Central memory CD8-positive, alpha-beta T cell (primary cell): ENCODE data around the gene DPY19L1.
A peak's percentile ranks its signal among the peaks of the same experiment; 100 is the strongest.
"Not testable (repeated sequence)": the region's sequence is repeated elsewhere in the genome, so short reads cannot be mapped to it uniquely, and the experiment has no call there.

Experiments
- ATAC-seq: fragments of 150-1000 bp; cut with Tn5 transposase; replicated peaks from 2 replicates; pipeline ENCODE4 v1.10.0; 2022; ENCODE audit warnings: mild to moderate bottlenecking, moderate FRiP score, moderate number of reproducible peaks; ENCODE audit not compliant: poor library complexity, severe bottlenecking; ENCODE audit errors: extremely low read depth
- DNase-seq, 2 donors: peaks; one replicate each; pipeline ENCODE4 v3.0.0; 2021; ENCODE audit warnings: low spot score in 2 of 2
- H3K27ac Mint-ChIP-seq: one replicate; pipeline ENCODE4 v1.8.0; 2022; ENCODE audit warnings: low read depth, mild to moderate bottlenecking, moderate library complexity, mixed read lengths
- H3K27me3 Mint-ChIP-seq: one replicate; pipeline ENCODE4 v1.8.0; 2022; ENCODE audit warnings: mixed read lengths
- H3K36me3 Mint-ChIP-seq: one replicate; pipeline ENCODE4 v1.8.0; 2022; ENCODE audit warnings: mild to moderate bottlenecking, moderate library complexity, mixed read lengths; ENCODE audit not compliant: insufficient read depth
- H3K4me1 Mint-ChIP-seq: one replicate; pipeline ENCODE4 v1.8.0; 2022; ENCODE audit warnings: mixed read lengths
- H3K4me3 Mint-ChIP-seq: one replicate; pipeline ENCODE4 v1.8.0; 2022; ENCODE audit warnings: mild to moderate bottlenecking, moderate library complexity, mixed read lengths
- H3K9me3 Mint-ChIP-seq: one replicate; pipeline ENCODE4 v1.8.0; 2022; ENCODE audit warnings: mixed read lengths

DPY19L1 gene

GRCh38 chr7:35047263-35047911, 10.1 kb upstream of the DPY19L1 start:
- not testable (repeated sequence) for ATAC-seq, H3K4me3 Mint-ChIP-seq

GRCh38 chr7:35043301-35043700, 6.0 kb upstream of the DPY19L1 start:
- not testable (repeated sequence) for H3K4me1 Mint-ChIP-seq, DNase-seq, H3K4me3 Mint-ChIP-seq, H3K9me3 Mint-ChIP-seq, H3K27me3 Mint-ChIP-seq, H3K36me3 Mint-ChIP-seq, ATAC-seq, H3K27ac Mint-ChIP-seq

More at GRCh38 chr7:35047263-35047911, 10.1 kb upstream of the DPY19L1 start:
- not testable (repeated sequence) for H3K27ac Mint-ChIP-seq, H3K36me3 Mint-ChIP-seq, H3K4me1 Mint-ChIP-seq, DNase-seq, H3K9me3 Mint-ChIP-seq
- H3K27me3 Mint-ChIP-seq: peaks cover 32% of the 10 kb centered on the region

GRCh38 chr7:35040906-35041305, 3.6 kb upstream of the DPY19L1 start:
- Mint-ChIP-seq H3K27ac (no peak overlapping the region), H3K4me1 (peaks cover 16% of the 10 kb centered on the region), H3K9me3 (no peaks in the 10 kb centered on the region), H3K27me3 (no peaks in the 10 kb centered on the region), H3K4me3 (no peak overlapping the region), H3K36me3 (peaks cover 5% of the 10 kb centered on the region)
- DNase-seq: no peak
- no peak for ATAC-seq

DNA sequence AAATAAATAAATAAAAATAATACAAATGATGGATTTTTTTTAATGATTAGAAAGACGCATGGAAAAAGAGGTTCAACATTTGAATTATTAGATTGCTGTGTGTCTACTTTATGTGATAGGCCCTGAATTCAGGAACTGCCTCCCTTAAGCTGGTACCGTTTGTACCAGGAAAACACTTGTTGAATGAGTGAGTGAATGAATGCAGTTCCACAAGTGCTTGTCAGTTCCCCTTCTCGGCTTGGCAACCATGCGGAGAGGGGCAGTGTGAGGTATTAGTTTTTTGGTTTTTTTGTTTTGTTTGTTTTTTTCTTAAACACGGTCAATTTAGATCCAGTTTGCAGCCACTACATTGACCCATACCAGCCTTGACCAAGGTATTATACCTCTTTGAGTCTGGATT, 2.1 kb upstream of the DPY19L1 start:
- no peak overlapping the region for H3K4me3 Mint-ChIP-seq
- H3K9me3 Mint-ChIP-seq: no peaks in the 10 kb centered on the region
- no peaks in the 10 kb centered on the region for H3K27me3 Mint-ChIP-seq
- H3K4me1 Mint-ChIP-seq: peaks cover 30% of the 10 kb centered on the region
- no peak for DNase-seq
- H3K36me3 Mint-ChIP-seq: peaks cover 5% of the 10 kb centered on the region
- ATAC-seq: no peak
- H3K27ac Mint-ChIP-seq: no peak overlapping the region

GRCh38 chr7:35038354-35038753, 1.1 kb upstream of the DPY19L1 start:
- no peak for ATAC-seq
- H3K9me3 Mint-ChIP-seq: no peaks in the 10 kb centered on the region
- no peak for DNase-seq
- H3K4me1 Mint-ChIP-seq: peaks cover 31% of the 10 kb centered on the region
- H3K27me3 Mint-ChIP-seq: no peaks in the 10 kb centered on the region
- H3K4me3 Mint-ChIP-seq: peak overlapping the region; percentile 76
- peak overlapping the region; percentile 80 for H3K27ac Mint-ChIP-seq
- peaks cover 5% of the 10 kb centered on the region for H3K36me3 Mint-ChIP-seq

DNA sequence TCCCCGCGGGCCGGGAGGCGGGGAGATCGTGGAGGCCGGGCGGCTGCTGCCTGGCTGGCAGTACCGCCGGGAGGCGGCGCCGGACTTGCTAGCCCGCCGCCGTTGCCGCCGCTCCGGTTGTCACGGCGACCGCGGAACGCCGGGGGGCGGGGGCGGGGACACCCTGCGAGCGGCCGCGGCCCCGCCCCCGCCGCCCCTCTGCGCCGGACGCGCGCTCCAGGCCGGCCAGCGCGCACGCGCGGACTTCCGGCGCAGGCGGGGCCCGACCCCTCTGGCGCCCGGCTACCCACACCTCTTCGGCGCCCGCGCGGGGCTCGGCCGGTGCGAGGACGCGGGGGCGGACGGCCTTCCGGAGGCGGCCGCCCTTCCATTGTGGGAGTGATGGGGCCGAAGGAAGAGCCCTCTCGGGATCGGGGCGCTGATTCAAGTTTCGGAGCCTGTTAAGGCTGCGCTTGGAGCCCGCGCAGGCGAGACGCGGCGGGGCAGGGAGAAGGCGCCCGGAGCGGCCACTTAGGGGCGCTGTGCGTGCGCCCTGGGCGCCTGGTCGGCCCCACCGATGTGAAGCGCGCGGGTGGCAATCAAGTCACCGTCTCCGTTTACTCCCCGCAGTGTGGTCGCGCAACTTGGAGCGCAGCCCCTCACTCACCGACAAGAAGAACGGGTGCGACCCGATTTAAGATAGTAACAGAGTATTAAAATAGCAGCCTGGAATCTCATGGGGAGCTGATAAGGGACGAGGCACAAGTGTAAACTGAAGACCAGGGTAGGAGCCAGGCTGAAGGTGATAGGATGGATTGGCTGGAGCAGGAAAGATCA, 449 bp upstream of the DPY19L1 start:
- peak; percentile 77 for ATAC-seq
- DNase-seq: peak; percentile 78 to 82
- Mint-ChIP-seq H3K36me3 (peaks cover 5% of the 10 kb centered on the region), H3K9me3 (no peaks in the 10 kb centered on the region), H3K27me3 (no peaks in the 10 kb centered on the region), H3K27ac (peak overlapping the region; percentile 80), H3K4me3 (peak overlapping the region; percentile 96), H3K4me1 (peaks cover 37% of the 10 kb centered on the region)

DNA sequence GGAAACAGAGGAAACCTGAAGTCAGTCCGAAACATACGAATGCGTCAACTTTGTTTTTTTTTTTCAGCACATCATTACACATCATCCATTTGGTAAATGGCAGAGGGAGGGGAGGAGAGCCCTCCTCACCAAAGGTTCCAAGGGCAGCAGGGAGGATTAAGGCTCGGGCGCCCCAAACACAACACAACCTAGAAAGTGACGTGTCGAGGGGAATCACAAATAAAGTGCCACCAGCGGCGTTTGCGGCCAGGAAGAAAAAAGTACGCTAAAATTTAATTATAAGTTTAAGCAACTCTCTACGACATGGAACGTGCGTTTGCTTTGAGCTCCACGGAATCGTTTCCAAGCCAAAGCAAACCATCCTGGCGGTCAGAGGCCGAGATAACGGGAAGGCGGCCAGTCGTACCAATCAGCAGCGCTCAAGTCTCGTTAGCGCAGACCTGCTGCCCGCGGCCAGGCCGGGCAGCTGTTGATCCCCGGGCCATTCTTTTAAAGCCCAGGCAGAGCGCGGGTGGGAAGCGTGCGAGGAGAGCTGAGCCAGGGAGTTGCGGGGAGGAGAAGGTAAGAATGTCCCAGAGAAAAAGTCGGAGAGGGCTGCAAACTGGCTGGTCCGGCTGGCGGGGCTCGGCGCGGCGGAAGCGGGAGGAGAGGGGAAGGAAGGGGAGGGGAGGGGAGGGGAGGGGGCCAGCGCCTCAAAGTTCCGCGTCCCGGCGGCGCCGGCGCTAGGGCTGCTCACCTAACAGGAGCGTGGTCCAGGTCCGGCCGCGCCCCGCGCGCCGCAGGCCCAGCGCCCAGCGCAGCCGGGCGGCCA, 719 bp downstream of the DPY19L1 start:
- H3K36me3 Mint-ChIP-seq: peaks cover 5% of the 10 kb centered on the region
- DNase-seq (peak; percentile 18 to 42), ATAC-seq (peak; percentile 25)
- H3K4me1 Mint-ChIP-seq: peaks cover 41% of the 10 kb centered on the region
- H3K4me3 Mint-ChIP-seq: peak overlapping the region; percentile 96
- H3K9me3 Mint-ChIP-seq: no peaks in the 10 kb centered on the region
- peak overlapping the region; percentile 98 for H3K27ac Mint-ChIP-seq
- no peaks in the 10 kb centered on the region for H3K27me3 Mint-ChIP-seq

GRCh38 chr7:35035511-35035961, 1.7 kb downstream of the DPY19L1 start:
- H3K27ac Mint-ChIP-seq: peak overlapping the region; percentile 98
- ATAC-seq: no peak
- H3K27me3 Mint-ChIP-seq: no peaks in the 10 kb centered on the region

DNA sequence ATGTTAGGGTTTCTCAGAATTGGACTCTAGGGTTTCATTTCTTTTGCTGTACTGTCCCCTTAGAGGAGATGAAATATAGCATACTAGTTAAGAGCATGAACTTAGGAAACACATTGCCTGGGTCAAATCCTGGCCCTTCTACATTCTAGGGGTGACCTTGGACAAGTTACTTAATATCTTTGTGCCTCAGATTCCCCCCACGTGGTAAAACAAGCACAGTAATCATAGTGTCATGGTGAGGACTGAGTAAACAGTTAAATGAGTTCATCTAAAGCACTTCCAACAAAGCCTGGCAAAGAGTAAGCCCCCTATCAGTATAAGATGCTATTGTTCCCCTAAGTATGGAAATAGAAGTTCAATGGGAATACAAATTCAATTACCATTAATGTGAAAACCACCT, 5.1 kb downstream of the DPY19L1 start:
- Mint-ChIP-seq H3K27ac (no peak overlapping the region), H3K4me3 (no peak overlapping the region), H3K27me3 (no peaks in the 10 kb centered on the region), H3K9me3 (no peaks in the 10 kb centered on the region), H3K4me1 (peaks cover 42% of the 10 kb centered on the region), H3K36me3 (peaks cover 5% of the 10 kb centered on the region)
- no peak for ATAC-seq
- no peak for DNase-seq

More at GRCh38 chr7:35035511-35035961, 1.7 kb downstream of the DPY19L1 start:
- Mint-ChIP-seq H3K9me3 (no peaks in the 10 kb centered on the region), H3K4me3 (peak overlapping the region; percentile 96), H3K4me1 (peaks cover 46% of the 10 kb centered on the region), H3K36me3 (peaks cover 5% of the 10 kb centered on the region)
- DNase-seq: no peak

GRCh38 chr7:35030848-35031247, 6.4 kb downstream of the DPY19L1 start:
- H3K27ac Mint-ChIP-seq: no peak overlapping the region
- H3K36me3 Mint-ChIP-seq: no peaks in the 10 kb centered on the region
- peaks cover 33% of the 10 kb centered on the region for H3K4me1 Mint-ChIP-seq
- no peaks in the 10 kb centered on the region for H3K27me3 Mint-ChIP-seq
- DNase-seq (no peak), ATAC-seq (no peak)
- no peak overlapping the region for H3K4me3 Mint-ChIP-seq
- no peaks in the 10 kb centered on the region for H3K9me3 Mint-ChIP-seq

- Mint-ChIP-seq H3K27me3 (no peaks in the 10 kb centered on the region), H3K4me1 (peaks cover 24% of the 10 kb centered on the region)
Measured at GRCh38 chr7:35029311-35029710, 8.0 kb downstream of the DPY19L1 start.

DNA sequence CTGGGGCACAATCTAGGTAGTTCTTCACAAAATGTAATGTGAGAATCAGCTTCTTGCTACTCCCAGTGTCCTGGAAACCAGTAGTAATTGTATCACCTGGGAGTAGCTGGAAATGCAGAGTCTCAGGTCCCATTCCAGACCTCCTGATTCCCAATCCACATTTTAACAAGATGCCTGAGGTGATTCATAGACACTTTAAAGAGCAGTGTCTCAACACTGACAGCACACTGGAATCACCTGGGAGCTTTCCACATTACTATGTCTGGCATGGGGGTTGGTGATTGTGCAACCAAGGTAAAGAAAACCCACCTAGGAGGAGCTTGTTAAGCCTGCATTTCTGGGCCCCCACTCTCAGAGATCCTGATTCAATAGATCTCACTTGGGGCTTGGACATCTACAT, 11.1 kb downstream of the DPY19L1 start:
- no peak for DNase-seq
- ATAC-seq: no peak
- H3K27ac Mint-ChIP-seq: no peak overlapping the region
- H3K4me1 Mint-ChIP-seq: peaks cover 25% of the 10 kb centered on the region
- H3K27me3 Mint-ChIP-seq: no peaks in the 10 kb centered on the region
- no peaks in the 10 kb centered on the region for H3K36me3 Mint-ChIP-seq
- H3K4me3 Mint-ChIP-seq: no peak overlapping the region
- no peaks in the 10 kb centered on the region for H3K9me3 Mint-ChIP-seq

More at GRCh38 chr7:35029311-35029710, 8.0 kb downstream of the DPY19L1 start:
- Mint-ChIP-seq H3K9me3 (no peaks in the 10 kb centered on the region), H3K27ac (no peak overlapping the region), H3K36me3 (no peaks in the 10 kb centered on the region), H3K4me3 (no peak overlapping the region)
- no peak for ATAC-seq
- DNase-seq: no peak
